Liver (tissue), 9 donors: ENCODE measurements around the gene SNX19. TPM values are rescaled to one million over a fixed set of nuclear protein-coding genes. Genes with fewer than 3 reads are reported as not detected.

ENCODE experiments used
- DNase-seq: peaks from one replicate; pipeline ENCODE4 v3.0.0-alpha.2; 2017; ENCODE audit warnings: low spot score
- H3K27ac ChIP-seq, 2 donors: one replicate each; pipeline ENCODE4 v1.7.0; 2013; ENCODE audit warnings: inconsistent platforms in 2 of 2, low read length in 2 of 2, control low read depth in 1 of 2, low read depth in 1 of 2, mild to moderate bottlenecking in 1 of 2
- H3K27me3 ChIP-seq, 4 donors: one replicate each; pipeline versions ENCODE4 v1.6.1 to v1.7.0; 2013; ENCODE audit warnings: low read length in 3 of 4, inconsistent platforms in 1 of 4, mild to moderate bottlenecking in 1 of 4, moderate library complexity in 1 of 4; ENCODE audit not compliant: control insufficient read depth in 4 of 4, insufficient read depth in 4 of 4
- H3K36me3 ChIP-seq, 4 donors: one replicate each; pipeline versions ENCODE4 v1.6.1 to v1.7.0; 2013; ENCODE audit warnings: low read length in 3 of 4, mild to moderate bottlenecking in 3 of 4, low read depth in 1 of 4, moderate library complexity in 1 of 4; ENCODE audit not compliant: control insufficient read depth in 4 of 4, insufficient read depth in 3 of 4
- H3K4me1 ChIP-seq, 4 donors: one replicate each; pipeline versions ENCODE4 v1.6.1 to v1.7.0; 2013; ENCODE audit warnings: low read length in 3 of 4, mild to moderate bottlenecking in 3 of 4, moderate library complexity in 1 of 4; ENCODE audit not compliant: control insufficient read depth in 4 of 4, insufficient read depth in 4 of 4
- H3K4me3 ChIP-seq, 3 donors: one replicate each; pipeline versions ENCODE4 v1.6.1 to v1.7.0; 2013; ENCODE audit warnings: low read length in 3 of 3, control low read depth in 1 of 3, low read depth in 1 of 3, mild to moderate bottlenecking in 1 of 3
- H3K9ac ChIP-seq, 2 donors: one replicate each; pipeline ENCODE4 v1.7.0; 2013; ENCODE audit warnings: low read length in 2 of 2, mild to moderate bottlenecking in 2 of 2, moderate library complexity in 2 of 2, control low read depth in 1 of 2, low read depth in 1 of 2
- H3K9me3 ChIP-seq, 4 donors: one replicate each; pipeline versions ENCODE4 v1.6.1 to v1.7.0; 2013; ENCODE audit warnings: low read length in 3 of 4; ENCODE audit not compliant: control insufficient read depth in 4 of 4
- CTCF ChIP-seq: fragments of 150-350 bp; IDR thresholded peaks from 2 replicates; pipeline ENCODE4 v1.5.1; 2017; ENCODE audit warnings: improper control_type of control experiment, low read depth, low read length; ENCODE audit not compliant: missing input control
- FOXA1 ChIP-seq: IDR thresholded peaks from 2 replicates; pipeline ENCODE4 v1.6.1; 2016; ENCODE audit warnings: antibody characterized with exemption
- FOXA2 ChIP-seq: IDR thresholded peaks from 2 replicates; pipeline ENCODE4 v1.6.1; 2016; ENCODE audit warnings: antibody characterized with exemption
- GABPA ChIP-seq, 2 donors: IDR thresholded peaks in 1 of 2; conservative IDR thresholded peaks in 1 of 2; 2 replicates each; pipeline ENCODE4 v1.6.1; 2016; ENCODE audit warnings: antibody characterized with exemption in 2 of 2, mild to moderate bottlenecking in 1 of 2, moderate library complexity in 1 of 2
- HNF4A ChIP-seq, 2 donors: conservative IDR thresholded peaks; 2 replicates each; pipeline ENCODE4 v1.6.1; 2016; ENCODE audit warnings: antibody characterized with exemption in 2 of 2, mild to moderate bottlenecking in 2 of 2
- NR2F2 ChIP-seq: IDR thresholded peaks from 2 replicates; pipeline ENCODE4 v1.6.1; 2016; ENCODE audit warnings: antibody characterized with exemption
- RAD21 ChIP-seq, 2 donors: IDR thresholded peaks; 2 replicates each; pipeline ENCODE4 v1.6.1; 2016; ENCODE audit warnings: antibody characterized with exemption in 2 of 2, mild to moderate bottlenecking in 2 of 2
- RXRA ChIP-seq, 2 donors: IDR thresholded peaks; 2 replicates each; pipeline ENCODE4 v1.6.1; 2017 to 2018; ENCODE audit warnings: antibody characterized with exemption in 2 of 2, mild to moderate bottlenecking in 1 of 2
- SP1 ChIP-seq: IDR thresholded peaks from 2 replicates; pipeline ENCODE4 v1.6.1; 2018; ENCODE audit warnings: antibody characterized with exemption, mild to moderate bottlenecking
- YY1 ChIP-seq: IDR thresholded peaks from 2 replicates; pipeline ENCODE4 v1.6.1; 2016; ENCODE audit warnings: antibody characterized with exemption, mild to moderate bottlenecking
- WGBS: extraction: QIAGEN DNeasy Blood & Tissue Kit; methylation state at CpG from one replicate; pipeline ENCODE4 v1.1.7; 2013; 5-methylcytosine and 5-hydroxymethylcytosine counted together
- polyA plus RNA-seq, 2 donors: library from polyadenylated mRNA; stranded (reverse) in 1 of 2; unstranded in 1 of 2; fragments of 200-250 nt in 1 of 2; fragments of >200 nt in 1 of 2; fragmentation: Nextera tagmentation in 1 of 2; extraction: Ambion mirVana in 1 of 2; gene quantifications; one replicate each; pipeline versions ENCODE4 v1.2.1 to v1.2.3, GENCODE V29; 2013 to 2015
- total RNA-seq, 2 donors: library from RNA; depleted of rRNA; stranded (reverse); fragments of >200 nt; gene quantifications; one replicate each; pipeline ENCODE4 v1.2.3, GENCODE V29; 2014
- TF ChIP-seq, protein P1 (sequence below): IDR thresholded peaks from 2 replicates; pipeline ENCODE4 v1.6.1; 2016; ENCODE audit warnings: antibody characterized with exemption
- TF ChIP-seq, protein P2 (sequence below): IDR thresholded peaks from 2 replicates; pipeline ENCODE4 v1.6.1; 2016; ENCODE audit warnings: antibody characterized with exemption
- donor health status: healthy.
- donor health status: healthy.
- donor health status: healthy.
- donor health status: healthy.
- donor health status: healthy.

SNX19 gene
- total and polyA plus RNA-seq, 4 donors, result 16.5 to 94.5 (median 32.7) TPM

DNA sequence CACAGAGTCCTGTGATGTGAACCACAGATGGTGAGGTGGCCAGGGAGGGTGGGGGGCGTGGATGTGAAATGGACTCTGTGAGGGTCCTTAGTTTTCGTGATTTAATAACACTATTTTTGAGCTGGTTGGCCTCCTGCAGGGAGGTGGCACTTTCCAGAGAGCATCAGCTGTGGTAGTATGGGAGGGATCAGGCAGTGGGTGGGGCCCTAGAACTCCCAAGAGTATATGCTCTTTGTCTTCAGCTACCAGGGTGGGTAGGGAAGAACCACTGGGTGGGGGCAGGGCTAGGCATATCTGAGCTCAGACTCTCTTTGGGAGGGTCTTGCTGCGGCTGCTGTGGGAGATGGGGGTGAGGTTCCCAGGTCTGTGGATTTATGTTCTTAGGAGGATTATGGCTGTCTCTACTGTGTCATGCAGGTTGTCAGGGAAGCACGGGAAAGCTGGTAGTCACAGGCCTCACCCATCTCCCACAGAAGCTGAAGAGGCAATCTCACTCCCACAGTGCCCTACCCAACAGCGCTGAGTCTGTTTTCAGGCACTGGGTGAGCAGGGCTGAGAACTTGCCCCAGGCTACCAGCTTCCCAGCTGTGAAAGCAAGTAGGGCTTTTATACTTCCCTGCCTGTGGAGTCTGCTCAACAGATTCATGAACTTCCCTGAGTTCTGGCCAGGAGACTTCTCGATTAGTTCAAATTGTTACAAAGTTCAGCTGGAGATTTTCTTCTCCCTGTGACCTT, 47.9 kb upstream of the SNX19 start:
- peaks cover 0 to 3% (median 0%) of the 10 kb centered on the region in 4 donors for H3K36me3 ChIP-seq
- H3K27me3 ChIP-seq, result no peaks in the 10 kb centered on the region
- H3K9ac ChIP-seq, result no peak overlapping the region
- no peak overlapping the region for H3K4me3 ChIP-seq
- WGBS, result 75% methylated on average over 6 of the region's 6 CpGs
- peaks cover 0 to 22% (median 3%) of the 10 kb centered on the region in 4 donors for H3K9me3 ChIP-seq
- H3K27ac ChIP-seq, result no peak overlapping the region
- TF ChIP-seq, protein P1, sequence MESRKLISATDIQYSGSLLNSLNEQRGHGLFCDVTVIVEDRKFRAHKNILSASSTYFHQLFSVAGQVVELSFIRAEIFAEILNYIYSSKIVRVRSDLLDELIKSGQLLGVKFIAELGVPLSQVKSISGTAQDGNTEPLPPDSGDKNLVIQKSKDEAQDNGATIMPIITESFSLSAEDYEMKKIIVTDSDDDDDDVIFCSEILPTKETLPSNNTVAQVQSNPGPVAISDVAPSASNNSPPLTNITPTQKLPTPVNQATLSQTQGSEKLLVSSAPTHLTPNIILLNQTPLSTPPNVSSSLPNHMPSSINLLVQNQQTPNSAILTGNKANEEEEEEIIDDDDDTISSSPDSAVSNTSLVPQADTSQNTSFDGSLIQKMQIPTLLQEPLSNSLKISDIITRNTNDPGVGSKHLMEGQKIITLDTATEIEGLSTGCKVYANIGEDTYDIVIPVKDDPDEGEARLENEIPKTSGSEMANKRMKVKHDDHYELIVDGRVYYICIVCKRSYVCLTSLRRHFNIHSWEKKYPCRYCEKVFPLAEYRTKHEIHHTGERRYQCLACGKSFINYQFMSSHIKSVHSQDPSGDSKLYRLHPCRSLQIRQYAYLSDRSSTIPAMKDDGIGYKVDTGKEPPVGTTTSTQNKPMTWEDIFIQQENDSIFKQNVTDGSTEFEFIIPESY, result no peak
- no peak for TF ChIP-seq HNF4A (conservative IDR thresholded peaks at IDR 0.05)
- H3K4me1 ChIP-seq, result no peaks in the 10 kb centered on the region
- DNase-seq, result no peak

- H3K4me3 ChIP-seq, result no peak overlapping the region
- H3K9me3 ChIP-seq, result no peaks in the 10 kb centered on the region
- H3K9ac ChIP-seq, result no peak overlapping the region
- no peak overlapping the region for H3K27ac ChIP-seq
- peaks cover 0 to 4% (median 0%) of the 10 kb centered on the region in 4 donors for H3K27me3 ChIP-seq
- TF ChIP-seq, protein P2, sequence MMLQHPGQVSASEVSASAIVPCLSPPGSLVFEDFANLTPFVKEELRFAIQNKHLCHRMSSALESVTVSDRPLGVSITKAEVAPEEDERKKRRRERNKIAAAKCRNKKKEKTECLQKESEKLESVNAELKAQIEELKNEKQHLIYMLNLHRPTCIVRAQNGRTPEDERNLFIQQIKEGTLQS, result no peak
- no peak for TF ChIP-seq CTCF
- TF ChIP-seq FOXA2, result no peak
- no peak for DNase-seq
- WGBS, result 77% methylated on average over 6 of the region's 6 CpGs
- no peaks in the 10 kb centered on the region for H3K4me1 ChIP-seq
- no peaks in the 10 kb centered on the region for H3K36me3 ChIP-seq
Observed at GRCh38 chr11:130947889-130948288, 31.6 kb upstream of the SNX19 start.

GRCh38 chr11:130947481-130947880, 31.2 kb upstream of the SNX19 start:
- no peak overlapping the region for H3K27ac ChIP-seq
- no peak for DNase-seq
- H3K9me3 ChIP-seq, result no peaks in the 10 kb centered on the region
- no peak overlapping the region for H3K4me3 ChIP-seq
- H3K27me3 ChIP-seq, result peaks cover 0 to 4% (median 0%) of the 10 kb centered on the region in 4 donors
- no peaks in the 10 kb centered on the region for H3K36me3 ChIP-seq
- TF ChIP-seq FOXA1, result no peak
- TF ChIP-seq HNF4A (conservative IDR thresholded peaks at IDR 0.05), result no peak
- TF ChIP-seq SP1, result no peak
- TF ChIP-seq RXRA (IDR thresholded peaks at IDR 0.05), result no peak
- TF ChIP-seq YY1, result no peak
- TF ChIP-seq RAD21 (IDR thresholded peaks at IDR 0.05), result no peak
- no peak for TF ChIP-seq GABPA (IDR thresholded peaks at IDR 0.05 in 1 of 2, conservative IDR thresholded peaks at IDR 0.05 in 1 of 2)
- TF ChIP-seq CTCF, result no peak
- TF ChIP-seq NR2F2, result no peak
- TF ChIP-seq, protein P2, result no peak
- H3K4me1 ChIP-seq, result no peaks in the 10 kb centered on the region
- H3K9ac ChIP-seq, result no peak overlapping the region
- 71% methylated on average over 6 of the region's 6 CpGs for whole genome bisulfite sequencing
